Stimulated activated CD4-positive, alpha-beta T cell treated with anti-CD3 and anti-CD28 coated beads, Interleukin-2, amount 100 ng/mL, for 4 hours (primary cell): Measurements from ENCODE around the gene PPP1R2B.
"Not testable (repeated sequence)": the region's sequence is repeated elsewhere in the genome, so short reads cannot be mapped to it uniquely, and the experiment has no call there.

Source experiments
- DNase-seq: peaks from one replicate; pipeline ENCODE4 v3.0.0-alpha.2; 2020; ENCODE audit warnings: low read depth

The PPP1R2B gene

DNA sequence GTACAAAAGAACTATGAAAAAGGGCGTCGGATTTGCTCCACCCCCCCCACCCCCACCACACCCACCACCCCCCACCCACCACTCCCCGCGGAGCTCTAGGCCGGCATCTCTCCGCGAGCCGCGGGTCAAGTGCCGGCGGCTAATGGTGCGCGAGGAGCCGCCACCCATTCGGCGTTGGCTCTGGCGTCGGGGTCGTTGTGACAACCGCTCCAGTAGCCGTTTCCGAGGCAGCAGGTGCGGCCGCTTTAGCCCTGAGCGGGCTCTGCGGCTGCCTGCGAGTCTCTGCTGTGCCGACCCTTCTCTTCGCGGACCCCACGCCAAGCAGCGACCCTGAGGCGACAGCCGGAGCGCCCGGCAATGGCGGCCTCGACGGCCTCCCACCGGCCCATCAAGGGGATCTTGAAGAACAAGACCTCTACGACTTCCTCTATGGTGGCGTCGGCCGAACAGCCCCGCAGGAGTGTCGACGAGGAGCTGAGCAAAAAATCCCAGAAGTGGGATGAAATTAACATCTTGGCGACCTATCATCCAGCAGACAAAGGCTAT is at the start of gene PPP1R2B:
Gene PPP1R2B, plus strand, starts transcription at position 90 of the 546 bp plus-strand sequence. Its CDS starts 268 bp downstream, at position 358.
- no peak for DNase-seq

- DNase-seq: no peak
Measured at GRCh38 chr5:156800929-156801328, 49.2 kb upstream of the PPP1R2B start.

DNA sequence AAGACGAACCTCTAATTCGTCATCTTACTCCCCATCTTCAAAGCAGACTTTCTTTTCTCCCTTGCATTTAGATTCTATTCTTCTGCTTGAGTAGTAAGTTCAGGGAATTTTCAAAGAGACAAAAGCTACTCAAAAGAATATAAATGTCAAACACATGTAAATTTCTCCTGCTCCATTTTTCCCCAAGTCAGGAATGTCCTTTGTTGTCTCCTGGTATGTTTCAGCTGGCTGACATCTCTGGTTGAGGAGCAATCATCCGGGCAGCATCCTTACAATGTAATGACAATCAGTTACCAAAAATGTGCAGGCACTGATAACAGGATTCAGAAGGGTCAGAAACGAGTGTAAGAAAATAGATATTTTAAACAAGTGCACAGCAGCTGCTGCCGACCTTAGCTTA is 47.6 kb upstream of the PPP1R2B start:
- DNase-seq: no peak

GRCh38 chr5:156803404-156803803 is 46.7 kb upstream of the PPP1R2B start:
- no peak for DNase-seq

DNA sequence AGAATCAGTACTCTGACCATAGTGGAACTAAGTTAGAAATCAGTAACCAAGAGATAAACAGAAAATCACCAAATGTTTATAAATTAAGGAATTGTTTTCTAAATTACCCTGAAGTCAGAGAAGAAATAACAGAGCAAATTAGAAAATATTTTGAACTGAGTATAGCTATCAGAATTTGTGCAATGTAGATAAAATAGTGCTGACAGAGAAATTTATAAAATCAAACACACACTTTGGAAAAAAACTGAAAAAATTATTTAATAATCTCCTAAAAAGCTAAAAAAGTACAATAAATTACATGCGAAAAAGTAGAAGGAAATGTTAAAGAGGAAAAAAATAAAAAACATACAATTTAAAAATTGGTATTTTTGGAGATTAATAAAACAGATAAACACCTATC is 37.1 kb upstream of the PPP1R2B start:
- DNase-seq: no peak

GRCh38 chr5:156815988-156816599 is 34.0 kb upstream of the PPP1R2B start:
- DNase-seq: no peak

DNA sequence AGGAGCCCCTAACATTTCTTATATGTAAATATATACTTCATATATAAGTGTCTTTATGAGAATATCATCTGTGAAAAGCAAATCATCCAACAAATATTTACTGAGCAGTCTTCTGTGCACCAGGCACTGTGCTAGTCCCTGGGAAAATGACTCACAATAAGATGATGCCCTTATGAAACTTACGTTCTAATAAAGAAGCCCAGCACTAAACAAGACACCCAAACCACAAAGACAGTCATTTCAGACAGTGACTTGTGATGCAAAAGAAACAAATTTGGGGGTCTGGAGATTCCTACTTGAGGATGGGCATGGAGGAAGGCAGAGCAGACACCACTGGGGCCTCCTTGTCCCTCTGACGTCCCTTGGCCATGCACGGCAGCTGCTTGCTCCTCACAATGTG is 30.6 kb upstream of the PPP1R2B start:
- no peak for DNase-seq

GRCh38 chr5:156819967-156820581 is 30.0 kb upstream of the PPP1R2B start:
- no peak for DNase-seq

GRCh38 chr5:156824241-156824640 is 25.9 kb upstream of the PPP1R2B start:
- no peak for DNase-seq

DNA sequence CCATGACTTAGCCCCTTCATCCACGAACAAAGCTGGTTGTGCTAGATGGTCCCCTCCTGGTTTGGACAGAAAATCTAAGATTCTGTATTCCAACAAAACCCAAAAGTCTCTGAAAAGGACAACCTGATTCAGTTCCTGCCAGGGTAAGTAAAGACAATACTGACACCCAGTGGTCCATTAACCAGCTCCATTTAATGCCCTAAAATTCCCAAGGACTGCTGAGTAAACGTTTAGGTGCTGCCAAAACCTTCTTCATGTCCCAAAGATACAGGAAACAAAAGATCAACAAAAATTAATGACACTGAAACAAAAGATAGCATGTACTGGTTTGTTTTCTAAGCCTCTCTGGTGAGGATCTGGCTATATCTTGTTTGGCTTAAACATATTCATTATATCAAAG is 25.3 kb upstream of the PPP1R2B start:
- DNase-seq: no peak

DNA sequence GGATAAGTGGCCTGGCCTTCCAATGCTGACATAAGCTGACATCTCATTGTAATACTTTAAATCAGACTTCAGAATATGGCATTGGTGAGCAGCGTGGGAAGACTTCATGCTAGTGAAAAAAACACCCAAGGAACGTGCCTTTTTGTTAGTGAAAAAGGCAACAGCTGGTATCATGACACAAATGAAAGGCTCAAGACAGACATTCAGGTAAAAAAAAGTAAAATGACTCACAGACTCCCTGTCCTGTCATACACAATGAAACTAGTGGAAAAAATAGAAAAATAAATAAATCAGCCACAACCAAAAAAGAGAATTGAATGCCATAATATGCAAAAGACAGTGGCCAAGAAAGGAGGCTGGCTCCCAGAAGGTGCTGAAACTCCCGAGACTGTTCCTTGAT is 24.4 kb upstream of the PPP1R2B start:
- no peak for DNase-seq

GRCh38 chr5:156826150-156826549 is 23.9 kb upstream of the PPP1R2B start:
- DNase-seq: no peak

- no peak for DNase-seq
Measured at GRCh38 chr5:156834916-156835315, 15.2 kb upstream of the PPP1R2B start.

DNA sequence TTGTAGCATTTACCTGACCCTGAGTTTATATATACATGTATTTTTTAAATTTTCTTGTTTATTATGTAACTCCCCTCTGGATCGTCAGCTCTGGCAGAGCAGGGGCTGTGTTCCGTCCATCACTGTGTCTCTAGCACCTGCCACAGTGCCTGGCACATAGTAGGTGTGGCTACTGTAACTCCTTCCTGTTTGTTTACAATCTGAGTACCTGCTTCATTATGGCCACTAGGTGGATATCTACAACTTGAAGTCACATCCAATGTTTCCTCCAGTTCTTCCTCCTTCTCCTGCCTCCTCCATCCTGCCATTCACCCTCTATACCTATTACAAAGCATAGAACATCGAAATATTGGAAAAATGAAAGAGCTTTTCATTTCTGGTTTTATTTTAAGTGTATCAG is 14.2 kb upstream of the PPP1R2B start:
- DNase-seq: no peak

DNA sequence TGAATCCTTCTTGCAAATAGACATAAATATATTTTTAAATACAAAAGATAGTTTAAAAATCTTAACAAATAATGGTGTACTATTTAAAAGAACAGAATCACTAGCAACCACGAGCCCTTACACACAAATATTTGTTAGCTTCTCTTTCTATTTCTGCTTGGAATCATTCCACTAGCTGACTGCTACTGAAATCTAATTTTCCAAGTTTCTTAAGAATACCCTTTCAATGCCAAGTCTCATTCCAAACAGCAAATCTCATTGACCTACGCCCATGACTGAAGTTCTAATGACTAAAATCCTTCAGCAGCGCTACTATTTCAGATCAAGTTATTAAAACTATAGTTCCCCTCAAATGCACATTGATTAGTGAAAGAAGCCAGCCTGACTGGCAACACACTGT is 13.2 kb upstream of the PPP1R2B start:
- no peak for DNase-seq

DNA sequence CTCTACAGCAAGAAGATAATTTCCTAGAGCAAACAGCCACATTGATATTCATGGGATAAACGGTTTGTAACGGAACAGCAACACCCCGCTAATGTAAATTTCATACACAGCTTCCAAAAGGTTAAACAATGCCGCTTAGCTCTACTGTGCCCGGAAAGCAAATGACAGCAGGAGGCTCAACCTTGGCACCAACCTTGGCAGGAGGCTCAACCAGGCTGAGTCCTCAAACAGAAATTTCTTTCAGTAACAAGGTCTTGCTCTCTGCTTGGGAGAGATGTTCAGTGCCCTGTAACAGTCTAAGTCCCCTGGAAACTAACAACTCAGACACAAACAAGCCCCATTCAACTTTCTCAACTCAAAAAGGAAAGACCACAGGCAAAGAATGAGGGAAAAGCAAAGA is 11.1 kb upstream of the PPP1R2B start:
- DNase-seq: no peak

DNA sequence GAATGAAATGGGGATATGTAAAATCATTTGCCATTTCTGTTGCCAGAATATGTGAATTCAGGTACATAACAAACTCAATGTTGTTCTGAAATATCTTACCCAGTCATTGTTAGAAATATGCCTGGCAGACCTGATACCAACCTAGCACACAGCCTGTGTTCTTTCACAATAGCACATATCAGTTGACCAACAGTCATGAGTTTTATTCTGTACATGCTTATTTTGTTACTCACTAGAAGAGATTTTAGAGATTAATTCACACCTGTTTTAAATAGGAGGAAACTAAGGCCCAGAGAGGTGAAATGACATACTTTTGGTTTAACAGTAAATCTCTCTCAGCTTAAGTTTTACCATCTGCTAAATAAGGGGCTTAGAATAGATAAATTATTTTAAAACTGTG is 8.4 kb upstream of the PPP1R2B start:
- no peak for DNase-seq

DNA sequence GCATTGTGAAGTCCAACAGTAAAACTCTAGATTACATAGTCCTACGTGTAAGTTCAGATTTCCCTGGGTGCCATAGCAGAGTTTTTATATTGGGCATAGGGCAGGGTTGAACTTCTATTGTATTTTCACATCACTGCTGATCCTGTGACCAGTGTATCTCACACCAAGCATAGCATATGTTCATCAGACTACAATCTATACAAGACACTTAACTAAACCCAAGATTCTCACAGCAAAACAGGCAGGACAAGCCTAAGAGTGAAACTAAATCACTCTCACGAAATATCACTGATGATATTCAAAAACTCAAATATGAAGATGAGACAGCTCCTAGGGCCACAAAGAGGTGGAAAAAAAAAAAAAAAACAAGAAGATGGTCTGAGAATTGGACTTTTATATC is 3.2 kb upstream of the PPP1R2B start:
- no peak for DNase-seq

DNA sequence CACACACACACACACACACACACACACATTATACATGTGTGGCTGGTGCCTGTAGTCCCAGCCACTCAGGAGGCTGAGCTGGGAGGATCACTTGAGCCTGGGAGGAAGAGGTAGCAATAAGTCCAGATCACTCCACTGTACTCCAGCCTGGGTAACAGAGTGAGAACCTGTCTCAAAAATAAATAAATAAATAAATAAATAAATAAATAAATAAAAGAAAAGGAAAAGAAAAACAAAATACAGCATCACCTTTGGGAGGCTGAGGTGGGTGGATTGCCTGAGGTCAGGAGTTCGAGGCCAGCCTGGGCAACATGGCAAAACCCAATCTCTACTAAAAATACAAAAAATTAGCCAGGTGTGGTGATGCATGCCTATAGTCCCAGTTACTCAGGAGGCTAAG is 1.6 kb upstream of the PPP1R2B start:
- DNase-seq: not testable (repeated sequence)

DNA sequence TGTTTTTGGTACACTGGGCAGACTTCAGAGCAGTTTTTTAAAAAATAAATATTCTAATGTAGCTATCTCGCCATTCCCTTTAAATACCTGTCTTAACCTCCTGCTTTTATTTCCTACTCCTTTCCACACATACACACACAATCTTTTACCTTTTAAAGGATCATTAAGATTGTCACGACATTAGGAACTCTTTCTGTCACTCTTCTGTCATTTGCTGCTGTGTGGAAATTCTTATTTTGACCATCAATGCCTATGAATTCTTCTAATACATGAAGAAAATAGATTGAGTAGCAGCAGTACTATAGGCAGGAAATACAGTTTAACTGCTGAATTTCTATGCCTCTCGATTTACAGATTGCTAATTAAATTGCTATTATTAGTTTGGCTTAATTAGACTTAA is 1.8 kb downstream of the PPP1R2B start:
- DNase-seq: no peak

GRCh38 chr5:156853055-156853454 is 3.0 kb downstream of the PPP1R2B start:
- DNase-seq: not testable (repeated sequence)

DNA sequence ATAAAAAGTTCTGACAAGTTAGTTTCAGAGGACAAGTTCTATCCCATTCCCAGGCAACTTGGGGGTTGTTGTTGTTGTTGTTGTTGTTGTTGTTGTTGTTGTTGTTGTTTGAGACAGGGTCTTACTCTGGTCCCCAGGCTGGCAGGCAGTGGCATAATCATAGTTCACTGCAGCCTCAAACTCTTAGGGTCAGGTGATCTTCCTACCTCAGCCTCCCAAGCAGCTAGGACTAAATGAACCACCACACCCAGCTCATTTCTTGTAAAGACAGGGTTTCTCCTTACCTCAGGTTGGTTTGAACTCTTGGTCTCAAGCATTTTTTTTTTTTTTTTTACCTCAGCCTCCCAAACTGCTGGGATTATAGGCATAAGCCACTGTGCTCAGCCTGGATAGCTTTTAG is 15.3 kb downstream of the PPP1R2B start:
- no peak for DNase-seq

DNA sequence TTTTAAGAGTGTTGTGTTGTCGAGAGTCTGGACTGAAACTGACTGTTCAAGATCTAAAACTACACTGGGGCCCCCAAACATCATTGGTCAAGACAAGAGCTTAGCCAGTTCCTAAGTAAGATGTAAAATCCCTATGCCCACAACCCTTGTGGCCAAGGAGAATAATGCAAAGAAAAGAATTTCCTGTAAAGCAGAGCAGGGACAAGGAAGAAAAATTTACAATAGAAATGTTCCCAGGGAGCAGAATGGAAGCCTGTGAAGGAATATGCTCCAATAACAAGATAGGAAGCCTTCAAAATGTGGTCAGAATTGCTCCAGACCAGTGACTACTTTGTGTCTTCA is 20.4 kb downstream of the PPP1R2B start:
- DNase-seq: no peak

- no peak for DNase-seq
Measured at GRCh38 chr5:156871212-156871611, 21.1 kb downstream of the PPP1R2B start.
